HepG2 (cell line): ENCODE data around the gene GNAL. TPM values are rescaled to one million over a fixed set of nuclear protein-coding genes. Genes with fewer than 3 reads are reported as not detected.

Source experiments
- ARHGAP35 ChIP-seq: sonication (generic); formaldehyde crosslinking; IDR thresholded peaks from 2 replicates; pipeline ENCODE4 v1.9.0; 2022; ENCODE audit warnings: mild to moderate bottlenecking, inconsistent platforms, moderate library complexity, missing genetic modification reagents, borderline replicate concordance
- ATF5 ChIP-seq: sonication (generic); formaldehyde crosslinking; IDR thresholded peaks from 2 replicates; pipeline ENCODE4 v1.4.0; 2020; ENCODE audit warnings: mild to moderate bottlenecking, low read depth, missing genetic modification reagents
- GPN1 ChIP-seq: sonication (generic); formaldehyde crosslinking; IDR thresholded peaks from 2 replicates; pipeline ENCODE4 v1.5.1; 2020; ENCODE audit warnings: missing genetic modification reagents, borderline replicate concordance
- NR2C2 ChIP-seq: sonication (generic); formaldehyde crosslinking; IDR thresholded peaks from 2 replicates; pipeline ENCODE4 v1.4.0; 2020; ENCODE audit warnings: missing genetic modification reagents, mild to moderate bottlenecking, moderate library complexity, borderline replicate concordance
- RBM39 ChIP-seq: fragments of 200-400 bp; formaldehyde crosslinking; IDR thresholded peaks from one replicate; pipeline ENCODE4 v1.6.1; 2018; ENCODE audit warnings: antibody characterized with exemption, mild to moderate bottlenecking, low read depth, low read length; ENCODE audit not compliant: poor library complexity, severe bottlenecking
- RORA ChIP-seq: sonication (generic); formaldehyde crosslinking; IDR thresholded peaks from 2 replicates; pipeline ENCODE4 v1.5.0; 2020; ENCODE audit warnings: mild to moderate bottlenecking, missing genetic modification reagents, moderate library complexity
- SCMH1 ChIP-seq: sonication (generic); formaldehyde crosslinking; IDR thresholded peaks from 2 replicates; pipeline ENCODE4 v1.9.0; 2021; ENCODE audit warnings: missing genetic modification reagents, mild to moderate bottlenecking, borderline replicate concordance
- SP2 ChIP-seq: sonication (generic); formaldehyde crosslinking; IDR thresholded peaks from 2 replicates; pipeline ENCODE4 v1.5.1; 2020; ENCODE audit warnings: mild to moderate bottlenecking, missing genetic modification reagents
- YY1 ChIP-seq: IDR thresholded peaks from 2 replicates; pipeline ENCODE4 v1.6.1; 2011; ENCODE audit warnings: low read length, low read depth, moderate library complexity, mild to moderate bottlenecking; ENCODE audit not compliant: insufficient read depth, insufficient replicate concordance
- ZBTB10 ChIP-seq: sonication (generic); formaldehyde crosslinking; IDR thresholded peaks from 2 replicates; pipeline ENCODE4 v1.4.0; 2020; ENCODE audit warnings: missing genetic modification reagents, borderline replicate concordance
- ZGPAT ChIP-seq: IDR thresholded peaks from 2 replicates; pipeline ENCODE4 v1.6.1; 2016; ENCODE audit warnings: mild to moderate bottlenecking
- ZNF12 ChIP-seq: sonication (generic); formaldehyde crosslinking; IDR thresholded peaks from 2 replicates; pipeline ENCODE4 v1.5.0; 2020; ENCODE audit warnings: missing genetic modification reagents
- ZNF354B ChIP-seq: sonication (generic); formaldehyde crosslinking; IDR thresholded peaks from 2 replicates; pipeline ENCODE4 v1.8.0; 2022; ENCODE audit warnings: mild to moderate bottlenecking, missing genetic modification reagents
- ZNF550 ChIP-seq: sonication (generic); formaldehyde crosslinking; IDR thresholded peaks from 2 replicates; pipeline ENCODE4 v1.4.0; 2020; ENCODE audit warnings: mild to moderate bottlenecking, missing genetic modification reagents, borderline replicate concordance
- ZNF879 ChIP-seq: sonication (generic); formaldehyde crosslinking; IDR thresholded peaks from 2 replicates; pipeline ENCODE4 v1.8.1; 2023; ENCODE audit warnings: missing genetic modification reagents
- polyA plus RNA-seq, 8 experiments: library from polyadenylated mRNA; depleted of rRNA in 3 of 8; stranded (reverse) in 7 of 8; unstranded in 1 of 8; fragments of >200 nt; fragmentation: Illumina TruSeq in 4 of 8; extraction: Trizol in 4 of 8; gene quantifications; 2 replicates each; pipeline versions ENCODE4 v1.2.1 to v1.2.3, GENCODE V29; 2011 to 2016; ENCODE audit warnings: low read depth in 4 of 8, missing spikeins in 1 of 8, mixed read lengths in 1 of 8; ENCODE audit not compliant: insufficient read depth in 1 of 8
- total RNA-seq, 5 experiments: library from RNA; depleted of rRNA; stranded (reverse); fragments of >200 nt; fragmentation: Illumina TruSeq; extraction: Trizol; gene quantifications; 2 replicates each; pipeline ENCODE4 v1.2.3, GENCODE V29; 2016; ENCODE audit warnings: low read depth in 1 of 5
- TF ChIP-seq, protein P1 (sequence below): sonication (generic); formaldehyde crosslinking; IDR thresholded peaks from 2 replicates; pipeline ENCODE4 v1.4.0; 2020; ENCODE audit warnings: mild to moderate bottlenecking, missing genetic modification reagents, borderline replicate concordance

The GNAL gene
- total and polyA plus RNA-seq, 2 of the 13 experiments (the other 11 are each of a cell fraction or from before 2014, with no cell fraction given), result 0.87 to 1.4 TPM

DNA sequence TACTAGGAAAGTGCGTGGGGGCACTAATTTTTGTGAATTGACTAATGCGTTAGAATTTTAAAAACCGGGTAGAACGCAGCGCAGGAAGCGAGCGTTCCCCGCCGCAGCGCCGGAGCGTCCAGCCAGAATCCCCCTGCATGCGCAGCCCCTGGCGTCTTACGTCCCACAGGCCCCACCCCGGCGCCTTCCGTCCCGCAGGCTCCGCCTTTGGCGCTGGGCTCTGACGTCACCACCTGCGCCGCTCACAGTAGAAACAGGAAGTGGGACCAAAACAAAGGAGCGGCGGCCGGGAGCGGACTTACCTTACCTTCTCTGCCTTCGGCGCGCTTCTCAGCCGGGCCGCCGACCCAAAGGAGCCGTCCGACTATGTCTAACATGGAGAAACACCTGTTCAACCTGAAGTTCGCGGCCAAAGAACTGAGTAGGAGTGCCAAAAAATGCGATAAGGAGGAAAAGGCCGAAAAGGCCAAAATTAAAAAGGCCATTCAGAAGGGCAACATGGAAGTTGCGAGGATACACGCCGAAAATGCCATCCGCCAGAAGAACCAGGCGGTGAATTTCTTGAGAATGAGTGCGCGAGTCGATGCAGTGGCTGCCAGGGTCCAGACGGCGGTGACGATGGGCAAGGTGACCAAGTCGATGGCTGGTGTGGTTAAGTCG is 162.2 kb downstream of the GNAL start, which contains the start of gene CHMP1B (continued):
- TF ChIP-seq ZBTB10 (no peak), RORA (peak; percentile 90; the same call in 1 of the 2 replicates), ZNF879 (no peak), ARHGAP35 (CRISPR knock-in tag) (peak; percentile 67; the same call in 1 of the 2 replicates), ZGPAT (CRISPR knock-in tag) (peak; percentile 91), NR2C2 (CRISPR knock-in tag) (peak; percentile 73), YY1 (peak; percentile 67), ZNF12 (CRISPR knock-in tag) (no peak; the same call in 1 of the 2 replicates), SCMH1 (CRISPR knock-in tag) (no peak), ZNF354B (CRISPR knock-in tag) (no peak), GPN1 (CRISPR knock-in tag) (no peak), SP2 (CRISPR knock-in tag) (peak; percentile 59), ATF5 (CRISPR knock-in tag) (0 out of 2 replicates have a peak, but pooled peaks have one; percentile 75), RBM39 (no peak), ZNF550 (CRISPR knock-in tag) (peak; percentile 38; the same call in 1 of the 2 replicates)
- TF ChIP-seq, protein P1, sequence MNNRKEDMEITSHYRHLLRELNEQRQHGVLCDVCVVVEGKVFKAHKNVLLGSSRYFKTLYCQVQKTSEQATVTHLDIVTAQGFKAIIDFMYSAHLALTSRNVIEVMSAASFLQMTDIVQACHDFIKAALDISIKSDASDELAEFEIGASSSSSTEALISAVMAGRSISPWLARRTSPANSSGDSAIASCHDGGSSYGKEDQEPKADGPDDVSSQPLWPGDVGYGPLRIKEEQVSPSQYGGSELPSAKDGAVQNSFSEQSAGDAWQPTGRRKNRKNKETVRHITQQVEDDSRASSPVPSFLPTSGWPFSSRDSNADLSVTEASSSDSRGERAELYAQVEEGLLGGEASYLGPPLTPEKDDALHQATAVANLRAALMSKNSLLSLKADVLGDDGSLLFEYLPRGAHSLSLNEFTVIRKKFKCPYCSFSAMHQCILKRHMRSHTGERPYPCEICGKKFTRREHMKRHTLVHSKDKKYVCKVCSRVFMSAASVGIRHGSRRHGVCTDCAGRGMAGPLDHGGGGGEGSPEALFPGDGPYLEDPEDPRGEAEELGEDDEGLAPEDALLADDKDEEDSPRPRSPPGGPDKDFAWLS, result no peak
